IMR-90 (cell line): Measurements from ENCODE around the gene MTHFSD.

Experiments used
- MAFK ChIP-seq: IDR thresholded peaks from 2 replicates; pipeline ENCODE4 v1.6.1; 2012; ENCODE audit warnings: low read depth, low read length, improper control_type of control experiment
- MXI1 ChIP-seq: IDR thresholded peaks from 2 replicates; pipeline ENCODE4 v1.6.1; 2012; ENCODE audit warnings: low read depth, mild to moderate bottlenecking, low read length, moderate library complexity, borderline replicate concordance
- NFE2L2 ChIP-seq: fragments of 150-350 bp; IDR thresholded peaks from 2 replicates; pipeline ENCODE4 v1.6.1; 2016; ENCODE audit warnings: low read depth, mild to moderate bottlenecking, low read length
- RFX5 ChIP-seq: IDR thresholded peaks from 2 replicates; pipeline ENCODE4 v1.8.0; 2012; ENCODE audit warnings: low read depth, mild to moderate bottlenecking, low read length, moderate library complexity
- TF ChIP-seq, protein P1 (sequence below): conservative IDR thresholded peaks from 2 replicates; pipeline ENCODE4 v1.5.1; 2012; ENCODE audit warnings: mild to moderate bottlenecking, low read depth, low read length, improper control_type of control experiment
- TF ChIP-seq, protein P2 (sequence below): fragments of 150-350 bp; IDR thresholded peaks from 2 replicates; pipeline ENCODE4 v1.6.1; 2017; ENCODE audit warnings: mild to moderate bottlenecking, antibody characterized with exemption, low read length, low read depth

- TF ChIP-seq, protein P1, sequence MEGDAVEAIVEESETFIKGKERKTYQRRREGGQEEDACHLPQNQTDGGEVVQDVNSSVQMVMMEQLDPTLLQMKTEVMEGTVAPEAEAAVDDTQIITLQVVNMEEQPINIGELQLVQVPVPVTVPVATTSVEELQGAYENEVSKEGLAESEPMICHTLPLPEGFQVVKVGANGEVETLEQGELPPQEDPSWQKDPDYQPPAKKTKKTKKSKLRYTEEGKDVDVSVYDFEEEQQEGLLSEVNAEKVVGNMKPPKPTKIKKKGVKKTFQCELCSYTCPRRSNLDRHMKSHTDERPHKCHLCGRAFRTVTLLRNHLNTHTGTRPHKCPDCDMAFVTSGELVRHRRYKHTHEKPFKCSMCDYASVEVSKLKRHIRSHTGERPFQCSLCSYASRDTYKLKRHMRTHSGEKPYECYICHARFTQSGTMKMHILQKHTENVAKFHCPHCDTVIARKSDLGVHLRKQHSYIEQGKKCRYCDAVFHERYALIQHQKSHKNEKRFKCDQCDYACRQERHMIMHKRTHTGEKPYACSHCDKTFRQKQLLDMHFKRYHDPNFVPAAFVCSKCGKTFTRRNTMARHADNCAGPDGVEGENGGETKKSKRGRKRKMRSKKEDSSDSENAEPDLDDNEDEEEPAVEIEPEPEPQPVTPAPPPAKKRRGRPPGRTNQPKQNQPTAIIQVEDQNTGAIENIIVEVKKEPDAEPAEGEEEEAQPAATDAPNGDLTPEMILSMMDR = no peak
- TF ChIP-seq MXI1 (no peak), MAFK (no peak), RFX5 (no peak), NFE2L2 (no peak)
- TF ChIP-seq, protein P2, sequence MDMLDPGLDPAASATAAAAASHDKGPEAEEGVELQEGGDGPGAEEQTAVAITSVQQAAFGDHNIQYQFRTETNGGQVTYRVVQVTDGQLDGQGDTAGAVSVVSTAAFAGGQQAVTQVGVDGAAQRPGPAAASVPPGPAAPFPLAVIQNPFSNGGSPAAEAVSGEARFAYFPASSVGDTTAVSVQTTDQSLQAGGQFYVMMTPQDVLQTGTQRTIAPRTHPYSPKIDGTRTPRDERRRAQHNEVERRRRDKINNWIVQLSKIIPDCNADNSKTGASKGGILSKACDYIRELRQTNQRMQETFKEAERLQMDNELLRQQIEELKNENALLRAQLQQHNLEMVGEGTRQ = no peak
Measured at GRCh38 chr16:86530251-86531190, 24.5 kb downstream of the MTHFSD start.
